ENCODE results near the gene ROBO1.

GRCh38 chr3:78788839-78789238, 979.0 kb downstream of the ROBO1 start:
- TF ChIP-seq RAD21 (IDR thresholded peaks at IDR 0.05) (no peak), YY1 (IDR thresholded peaks at IDR 0.05) (no peak), TAF1 (conservative IDR thresholded peaks at IDR 0.05) (no peak), EGR1 (IDR thresholded peaks at IDR 0.05; ENCODE audit: low read depth in 2 of 2) (no peak), SP1 (IDR thresholded peaks at IDR 0.05) (no peak)
- TF ChIP-seq, protein P1, sequence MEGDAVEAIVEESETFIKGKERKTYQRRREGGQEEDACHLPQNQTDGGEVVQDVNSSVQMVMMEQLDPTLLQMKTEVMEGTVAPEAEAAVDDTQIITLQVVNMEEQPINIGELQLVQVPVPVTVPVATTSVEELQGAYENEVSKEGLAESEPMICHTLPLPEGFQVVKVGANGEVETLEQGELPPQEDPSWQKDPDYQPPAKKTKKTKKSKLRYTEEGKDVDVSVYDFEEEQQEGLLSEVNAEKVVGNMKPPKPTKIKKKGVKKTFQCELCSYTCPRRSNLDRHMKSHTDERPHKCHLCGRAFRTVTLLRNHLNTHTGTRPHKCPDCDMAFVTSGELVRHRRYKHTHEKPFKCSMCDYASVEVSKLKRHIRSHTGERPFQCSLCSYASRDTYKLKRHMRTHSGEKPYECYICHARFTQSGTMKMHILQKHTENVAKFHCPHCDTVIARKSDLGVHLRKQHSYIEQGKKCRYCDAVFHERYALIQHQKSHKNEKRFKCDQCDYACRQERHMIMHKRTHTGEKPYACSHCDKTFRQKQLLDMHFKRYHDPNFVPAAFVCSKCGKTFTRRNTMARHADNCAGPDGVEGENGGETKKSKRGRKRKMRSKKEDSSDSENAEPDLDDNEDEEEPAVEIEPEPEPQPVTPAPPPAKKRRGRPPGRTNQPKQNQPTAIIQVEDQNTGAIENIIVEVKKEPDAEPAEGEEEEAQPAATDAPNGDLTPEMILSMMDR (IDR thresholded peaks at IDR 0.05; ENCODE audit: low read depth, low read length, missing input control) = no peak
- TF ChIP-seq, protein P2, sequence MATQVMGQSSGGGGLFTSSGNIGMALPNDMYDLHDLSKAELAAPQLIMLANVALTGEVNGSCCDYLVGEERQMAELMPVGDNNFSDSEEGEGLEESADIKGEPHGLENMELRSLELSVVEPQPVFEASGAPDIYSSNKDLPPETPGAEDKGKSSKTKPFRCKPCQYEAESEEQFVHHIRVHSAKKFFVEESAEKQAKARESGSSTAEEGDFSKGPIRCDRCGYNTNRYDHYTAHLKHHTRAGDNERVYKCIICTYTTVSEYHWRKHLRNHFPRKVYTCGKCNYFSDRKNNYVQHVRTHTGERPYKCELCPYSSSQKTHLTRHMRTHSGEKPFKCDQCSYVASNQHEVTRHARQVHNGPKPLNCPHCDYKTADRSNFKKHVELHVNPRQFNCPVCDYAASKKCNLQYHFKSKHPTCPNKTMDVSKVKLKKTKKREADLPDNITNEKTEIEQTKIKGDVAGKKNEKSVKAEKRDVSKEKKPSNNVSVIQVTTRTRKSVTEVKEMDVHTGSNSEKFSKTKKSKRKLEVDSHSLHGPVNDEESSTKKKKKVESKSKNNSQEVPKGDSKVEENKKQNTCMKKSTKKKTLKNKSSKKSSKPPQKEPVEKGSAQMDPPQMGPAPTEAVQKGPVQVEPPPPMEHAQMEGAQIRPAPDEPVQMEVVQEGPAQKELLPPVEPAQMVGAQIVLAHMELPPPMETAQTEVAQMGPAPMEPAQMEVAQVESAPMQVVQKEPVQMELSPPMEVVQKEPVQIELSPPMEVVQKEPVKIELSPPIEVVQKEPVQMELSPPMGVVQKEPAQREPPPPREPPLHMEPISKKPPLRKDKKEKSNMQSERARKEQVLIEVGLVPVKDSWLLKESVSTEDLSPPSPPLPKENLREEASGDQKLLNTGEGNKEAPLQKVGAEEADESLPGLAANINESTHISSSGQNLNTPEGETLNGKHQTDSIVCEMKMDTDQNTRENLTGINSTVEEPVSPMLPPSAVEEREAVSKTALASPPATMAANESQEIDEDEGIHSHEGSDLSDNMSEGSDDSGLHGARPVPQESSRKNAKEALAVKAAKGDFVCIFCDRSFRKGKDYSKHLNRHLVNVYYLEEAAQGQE (IDR thresholded peaks at IDR 0.05) = no peak
- TF ChIP-seq, protein P3, sequence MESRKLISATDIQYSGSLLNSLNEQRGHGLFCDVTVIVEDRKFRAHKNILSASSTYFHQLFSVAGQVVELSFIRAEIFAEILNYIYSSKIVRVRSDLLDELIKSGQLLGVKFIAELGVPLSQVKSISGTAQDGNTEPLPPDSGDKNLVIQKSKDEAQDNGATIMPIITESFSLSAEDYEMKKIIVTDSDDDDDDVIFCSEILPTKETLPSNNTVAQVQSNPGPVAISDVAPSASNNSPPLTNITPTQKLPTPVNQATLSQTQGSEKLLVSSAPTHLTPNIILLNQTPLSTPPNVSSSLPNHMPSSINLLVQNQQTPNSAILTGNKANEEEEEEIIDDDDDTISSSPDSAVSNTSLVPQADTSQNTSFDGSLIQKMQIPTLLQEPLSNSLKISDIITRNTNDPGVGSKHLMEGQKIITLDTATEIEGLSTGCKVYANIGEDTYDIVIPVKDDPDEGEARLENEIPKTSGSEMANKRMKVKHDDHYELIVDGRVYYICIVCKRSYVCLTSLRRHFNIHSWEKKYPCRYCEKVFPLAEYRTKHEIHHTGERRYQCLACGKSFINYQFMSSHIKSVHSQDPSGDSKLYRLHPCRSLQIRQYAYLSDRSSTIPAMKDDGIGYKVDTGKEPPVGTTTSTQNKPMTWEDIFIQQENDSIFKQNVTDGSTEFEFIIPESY (IDR thresholded peaks at IDR 0.05) = no peak
- TF ChIP-seq, protein P4, sequence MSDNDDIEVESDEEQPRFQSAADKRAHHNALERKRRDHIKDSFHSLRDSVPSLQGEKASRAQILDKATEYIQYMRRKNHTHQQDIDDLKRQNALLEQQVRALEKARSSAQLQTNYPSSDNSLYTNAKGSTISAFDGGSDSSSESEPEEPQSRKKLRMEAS (IDR thresholded peaks at IDR 0.05) = no peak
